H1 (cell line): ENCODE data around the gene NTNG2. TPM values are rescaled to one million over a fixed set of nuclear protein-coding genes. Genes with fewer than 3 reads are reported as not detected.

Experiments used
- CTCF ChIA-PET: fragments of 300-600 bp; sonication (Branson Sonifier 250); formaldehyde crosslinking; loops from one replicate; lab custom pipeline; 2021; ENCODE audit not compliant: partially characterized antibody; lab: Charles Lee
- POLR2A ChIA-PET: fragments of 300-600 bp; sonication (Branson Sonifier 250); formaldehyde crosslinking; loops from one replicate; lab custom pipeline; 2021; ENCODE audit warnings: inconsistent platforms; ENCODE audit not compliant: partially characterized antibody; lab: Charles Lee
- DNase-seq, 2 experiments: peaks; one replicate each; pipeline versions ENCODE4 v3.0.0 to v3.0.0-alpha.2; 2010 to 2022; ENCODE audit warnings: low spot score in 2 of 2, low read depth in 1 of 2, mixed read lengths in 1 of 2
- FAIRE-seq: peaks from 2 replicates; lab custom pipeline; 2011; peaks lifted over from hg19 to GRCh38; lab: Jason Lieb, UNC
- H2AFZ ChIP-seq: 2 replicates; pipeline ENCODE4 v1.8.1; 2012; ENCODE audit warnings: low read length, inconsistent platforms
- H2AK5ac ChIP-seq: 2 replicates; pipeline ENCODE4 v1.6.1; 2013; ENCODE audit warnings: low read depth, low read length
- H2BK120ac ChIP-seq: replicated peaks from 2 replicates; pipeline ENCODE3; 2013; ENCODE audit warnings: low read depth, low read length, inconsistent platforms
- H2BK12ac ChIP-seq: 2 replicates; pipeline ENCODE4 v1.6.1; 2013; ENCODE audit warnings: low read depth, low read length
- H2BK15ac ChIP-seq: 2 replicates; pipeline ENCODE4 v1.6.1; 2013; ENCODE audit warnings: low read length
- H2BK20ac ChIP-seq: 2 replicates; pipeline ENCODE4 v1.6.1; 2013; ENCODE audit warnings: low read length
- H2BK5ac ChIP-seq: 2 replicates; pipeline ENCODE4 v1.6.1; 2013; ENCODE audit warnings: low read depth, low read length
- H3K14ac ChIP-seq: 2 replicates; pipeline ENCODE4 v1.6.1; 2013; ENCODE audit warnings: inconsistent platforms; ENCODE audit not compliant: insufficient read length
- H3K18ac ChIP-seq: 2 replicates; pipeline ENCODE4 v1.6.1; 2013; ENCODE audit warnings: low read length; ENCODE audit errors: extremely low read depth
- H3K23ac ChIP-seq: 2 replicates; pipeline ENCODE4 v1.6.1; 2013; ENCODE audit warnings: inconsistent platforms; ENCODE audit not compliant: insufficient read length
- H3K23me2 ChIP-seq: 2 replicates; pipeline ENCODE4 v1.6.1; 2013; ENCODE audit warnings: low read depth, low read length
- H3K27ac ChIP-seq: 2 replicates; pipeline ENCODE4 v1.6.1; 2011; ENCODE audit warnings: low read depth, low read length, inconsistent platforms
- H3K27me3 ChIP-seq, 4 experiments: replicated peaks in 1 of 4; 1 replicate in 1 of 4; 2 replicates in 3 of 4; pipeline versions ENCODE4 v1.6.1 to v1.8.1; 2011 to 2013; ENCODE audit warnings: low read length in 3 of 4, mild to moderate bottlenecking in 3 of 4, inconsistent platforms in 2 of 4, mixed read lengths in 2 of 4, moderate library complexity in 1 of 4; ENCODE audit not compliant: control insufficient read depth in 3 of 4, insufficient read depth in 3 of 4; ENCODE audit errors: extremely low read depth in 1 of 4
- H3K36me3 ChIP-seq, 4 experiments: 2 replicates each; pipeline versions ENCODE4 v1.6.1 to v1.8.1; 2011 to 2013; ENCODE audit warnings: mild to moderate bottlenecking in 4 of 4, low read length in 3 of 4, moderate library complexity in 2 of 4, control low read depth in 1 of 4, inconsistent platforms in 1 of 4; ENCODE audit not compliant: insufficient read depth in 4 of 4, control insufficient read depth in 2 of 4
- H3K4ac ChIP-seq: replicated peaks from 2 replicates; pipeline ENCODE3; 2013; ENCODE audit warnings: low read length, low read depth, mixed read lengths, inconsistent platforms; ENCODE audit not compliant: insufficient read length
- H3K4me1 ChIP-seq, 4 experiments: replicated peaks in 1 of 4; 1 replicate in 1 of 4; 2 replicates in 3 of 4; pipeline versions ENCODE4 v1.6.1 to v1.8.1; 2011 to 2013; ENCODE audit warnings: low read length in 3 of 4, inconsistent platforms in 2 of 4, mixed read lengths in 1 of 4; ENCODE audit not compliant: insufficient read depth in 4 of 4, control insufficient read depth in 3 of 4
- H3K4me2 ChIP-seq, 2 experiments: 2 replicates each; pipeline versions ENCODE4 v1.6.1 to v1.8.1; 2011 to 2013; ENCODE audit warnings: low read depth in 2 of 2, low read length in 2 of 2, control low read depth in 1 of 2, inconsistent platforms in 1 of 2, mild to moderate bottlenecking in 1 of 2; ENCODE audit not compliant: insufficient read depth in 1 of 2
- H3K4me3 ChIP-seq, 4 experiments: fragments of 200-600, 300-600 bp in 1 of 4; sonication (generic), shearing (Covaris generic), sonication (Bioruptor Twin) in 1 of 4; 2 replicates each; pipeline versions ENCODE4 v1.5.1 to v1.8.1; 2011 to 2016; ENCODE audit warnings: low read length in 4 of 4, low read depth in 3 of 4, control low read depth in 2 of 4, inconsistent platforms in 2 of 4, mild to moderate bottlenecking in 2 of 4, mixed read lengths in 1 of 4, moderate library complexity in 1 of 4; ENCODE audit not compliant: insufficient read depth in 2 of 4; ENCODE audit errors: extremely low read depth in 1 of 4
- H3K56ac ChIP-seq: replicated peaks from 2 replicates; pipeline ENCODE3; 2013; ENCODE audit warnings: low read depth, mild to moderate bottlenecking, mixed read lengths, low read length, inconsistent platforms; ENCODE audit not compliant: insufficient read length
- H3K79me1 ChIP-seq: 2 replicates; pipeline ENCODE4 v1.6.1; 2013; ENCODE audit warnings: low read depth, low read length, control low read depth
- H3K79me2 ChIP-seq, 2 experiments: 2 replicates each; pipeline versions ENCODE4 v1.6.1 to v1.8.1; 2012 to 2013; ENCODE audit warnings: low read length in 2 of 2, mild to moderate bottlenecking in 2 of 2, inconsistent platforms in 1 of 2; ENCODE audit not compliant: insufficient read depth in 2 of 2, control insufficient read depth in 1 of 2
- H3K9ac ChIP-seq, 4 experiments: replicated peaks in 1 of 4; 1 replicate in 1 of 4; 2 replicates in 3 of 4; pipeline versions ENCODE4 v1.6.1 to v1.8.1; 2011 to 2013; ENCODE audit warnings: low read depth in 3 of 4, low read length in 3 of 4, control low read depth in 2 of 4, mild to moderate bottlenecking in 2 of 4, moderate library complexity in 2 of 4, inconsistent platforms in 1 of 4; ENCODE audit errors: extremely low read depth in 1 of 4
- H3K9me3 ChIP-seq, 2 experiments: 2 replicates each; pipeline versions ENCODE4 v1.6.1 to v1.8.1; 2012 to 2013; ENCODE audit warnings: mild to moderate bottlenecking in 2 of 2, moderate library complexity in 2 of 2, control low read depth in 1 of 2, inconsistent platforms in 1 of 2, low read depth in 1 of 2, low read length in 1 of 2, mixed read lengths in 1 of 2; ENCODE audit not compliant: insufficient read depth in 2 of 2
- H4K20me1 ChIP-seq, 2 experiments: replicated peaks in 1 of 2; 2 replicates each; pipeline versions ENCODE3 to v1.8.1; 2011 to 2013; ENCODE audit warnings: inconsistent platforms in 2 of 2, low read length in 2 of 2, mild to moderate bottlenecking in 1 of 2; ENCODE audit not compliant: insufficient read depth in 2 of 2, control insufficient read depth in 1 of 2
- H4K5ac ChIP-seq: 2 replicates; pipeline ENCODE4 v1.6.1; 2013; ENCODE audit warnings: low read length, low read depth, mixed read lengths, inconsistent platforms; ENCODE audit not compliant: insufficient read length
- H4K8ac ChIP-seq: 2 replicates; pipeline ENCODE4 v1.8.0; 2013; ENCODE audit warnings: mild to moderate bottlenecking, moderate library complexity, low read length, inconsistent platforms; ENCODE audit not compliant: insufficient read depth; ENCODE audit errors: extremely low read depth
- H4K91ac ChIP-seq: replicated peaks from 2 replicates; pipeline ENCODE3; 2013; ENCODE audit warnings: low read length, mixed read lengths, inconsistent platforms; ENCODE audit not compliant: insufficient read length
- GABPA ChIP-seq: IDR thresholded peaks from 2 replicates; pipeline ENCODE4 v1.6.1; 2011; ENCODE audit warnings: mild to moderate bottlenecking, low read length, moderate library complexity, borderline replicate concordance; ENCODE audit not compliant: insufficient read depth
- KDM4A ChIP-seq: IDR thresholded peaks from one replicate; pipeline ENCODE4 v1.7.1; 2012; ENCODE audit warnings: low read depth, mild to moderate bottlenecking, moderate library complexity, low read length, inconsistent platforms; ENCODE audit not compliant: severe bottlenecking
- SIRT6 ChIP-seq: IDR thresholded peaks from one replicate; pipeline ENCODE4 v1.7.1; 2012; ENCODE audit warnings: low read length, inconsistent platforms
- TBP ChIP-seq: IDR thresholded peaks from 2 replicates; pipeline ENCODE4 v1.6.1; 2011; ENCODE audit warnings: low read depth, low read length, improper control_type of control experiment
- WGBS, 2 experiments: shearing (Covaris generic) in 1 of 2; methylation state at CpG; one replicate each; pipeline versions ENCODE4 v1.1.6 to v1.1.7; 2013 to 2015; ENCODE audit warnings: low lambda C conversion rate in 2 of 2, mixed read lengths in 2 of 2, inconsistent platforms in 1 of 2, low coverage in 1 of 2, missing lambda C conversion rate in 1 of 2; ENCODE audit not compliant: insufficient replicate concordance in 2 of 2, insufficient coverage in 1 of 2, insufficient read length in 1 of 2; ENCODE audit errors: extremely low coverage in 1 of 2, missing lambda C conversion rate in 1 of 2; 5-methylcytosine and 5-hydroxymethylcytosine counted together
- polyA plus RNA-seq, 7 experiments: library from polyadenylated mRNA; depleted of rRNA in 3 of 7; stranded (reverse) in 5 of 7; unstranded in 2 of 7; fragments of >200 nt in 5 of 7; fragments of 200-250 nt in 2 of 7; gene quantifications; 1 replicate in 5 of 7; 2 replicates in 1 of 7; 4 replicates in 1 of 7; pipeline versions ENCODE4 v1.2.1 to v1.2.3, GENCODE V29; 2011 to 2013; ENCODE audit warnings: missing spikeins in 2 of 7, mixed read lengths in 2 of 7
- total RNA-seq: library from RNA; stranded (reverse); fragmentation: NEBNext Ultra II Directional; extraction: Animal tissue kit (Norgen Biotek cat#: 25700); gene quantifications from 2 replicates; pipeline ENCODE4 v1.2.1, GENCODE V29; 2021

NTNG2 gene
- total and polyA plus RNA-seq, 2 of the 8 experiments (the other 6 are each of a cell fraction or from before 2014, with no cell fraction given), result 1.4 to 1.5 TPM

- no peak overlapping the region for H2AFZ ChIP-seq
- TF ChIP-seq TBP (no peak), SIRT6 (no peak), GABPA (no peak), KDM4A (no peak)
These were observed 25.3 kb downstream of the NTNG2 start for GRCh38 chr9:132187121-132187620.

More at GRCh38 chr9:132187121-132187620, 25.3 kb downstream of the NTNG2 start:
- Histone ChIP-seq H3K4ac (no peak overlapping the region), H3K56ac (no peak overlapping the region), H3K9me3 (no peaks in the 10 kb centered on the region), H2BK20ac (0 out of 2 replicates have a peak overlapping the region, but pooled peaks have one; percentile 18), H3K27me3 (peaks cover 0 to 24% (median 16%) of the 10 kb centered on the region in 4 experiments; a peak in 6 of 7 replicates), H3K4me1 (peaks cover 8 to 48% (median 32%) of the 10 kb centered on the region in 4 experiments), H3K27ac (no peak overlapping the region), H3K79me2 (no peaks in the 10 kb centered on the region), H3K36me3 (no peaks in the 10 kb centered on the region), H2AK5ac (peak overlapping the region; percentile 56; the same call in 1 of the 2 replicates), H4K5ac (no peak overlapping the region), H2BK12ac (0 out of 2 replicates have a peak overlapping the region, but pooled peaks have one; percentile 18), H4K20me1 (no peaks in the 10 kb centered on the region), H3K4me3 (peak overlapping the region in 1 of 4 experiments; percentile 25; a peak in 3 of 8 replicates), H4K8ac (no peak overlapping the region), H4K91ac (peak overlapping the region; percentile 4), H2BK15ac (no peak overlapping the region), H2BK5ac (no peak overlapping the region), H3K79me1 (no peaks in the 10 kb centered on the region), H3K18ac (no peak overlapping the region; the same call in 1 of the 2 replicates), H2BK120ac (no peak overlapping the region), H3K23ac (no peak overlapping the region), H3K14ac (no peak overlapping the region), H3K23me2 (no peaks in the 10 kb centered on the region), H3K9ac (no peak overlapping the region), H3K4me2 (peak overlapping the region; percentile 45 to 48)
- POLR2A ChIA-PET, result interaction anchor here (1.0 kb wide), 1 partner anchor 23 kb away, joined by 3 read pairs; no protein-coding TSS in a partner anchor
- FAIRE-seq (no peak), DNase-seq (no peak)
- CTCF ChIA-PET, result interaction anchor here (0.8 to 15.4 kb wide), 7 partner anchors 18 to 259 kb away, joined by 3 to 203 read pairs (median 4); no protein-coding TSS in a partner anchor
- 41% methylated on average over 13 of the region's 14 CpGs; no CpG with 5 or more reads in 1 of the 2 experiments for WGBS, 2 experiments
